Mammary epithelial cell (primary cell): ENCODE data around the gene AP4M1.

Source experiments
- EZH2 ChIP-seq: IDR thresholded peaks from 2 replicates; pipeline ENCODE4 v1.6.1; 2012; ENCODE audit warnings: low read length, inconsistent platforms, borderline replicate concordance
- TF ChIP-seq, protein P1 (sequence below), 2 donors: IDR thresholded peaks in 1 of 2; conservative IDR thresholded peaks in 1 of 2; 2 replicates each; pipeline ENCODE4 v1.5.1; 2011 to 2012; ENCODE audit warnings: inconsistent platforms in 2 of 2, low read length in 2 of 2, mild to moderate bottlenecking in 2 of 2, control low read depth in 1 of 2, low read depth in 1 of 2; ENCODE audit not compliant: insufficient read depth in 1 of 2; ENCODE audit errors: extremely low read depth in 1 of 2

DNA sequence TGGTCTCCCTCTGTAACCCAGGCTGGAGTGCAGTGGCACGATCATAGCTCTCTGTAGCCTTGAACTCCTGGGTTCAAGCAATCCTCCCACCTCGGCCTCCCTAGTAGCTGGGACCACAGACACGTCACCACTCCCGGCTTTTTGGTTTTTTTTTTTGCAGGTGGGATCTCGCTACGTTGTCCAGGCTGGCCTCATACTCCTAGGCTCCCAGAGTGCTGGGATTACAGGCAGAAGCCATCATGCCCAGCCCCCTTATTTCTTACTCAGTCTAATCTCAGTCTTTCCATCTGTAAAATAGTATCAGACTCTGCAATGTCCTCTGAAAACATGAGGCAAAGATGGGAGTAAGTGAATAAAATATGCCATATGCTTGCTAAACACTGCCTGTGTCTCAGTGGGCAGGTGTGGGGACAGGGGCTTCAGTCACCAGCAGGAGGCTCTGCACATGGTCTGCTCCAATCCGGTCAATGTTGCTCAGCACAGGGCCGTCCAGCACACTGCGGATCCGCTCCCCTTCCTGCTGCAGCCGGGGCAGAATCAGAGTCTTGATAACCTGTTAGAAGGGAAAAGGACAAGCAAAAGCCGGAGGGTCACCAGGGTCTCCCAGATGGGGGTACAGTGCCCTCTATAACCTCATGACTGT lies 8.2 kb downstream of the AP4M1 start:
- TF ChIP-seq, protein P1, sequence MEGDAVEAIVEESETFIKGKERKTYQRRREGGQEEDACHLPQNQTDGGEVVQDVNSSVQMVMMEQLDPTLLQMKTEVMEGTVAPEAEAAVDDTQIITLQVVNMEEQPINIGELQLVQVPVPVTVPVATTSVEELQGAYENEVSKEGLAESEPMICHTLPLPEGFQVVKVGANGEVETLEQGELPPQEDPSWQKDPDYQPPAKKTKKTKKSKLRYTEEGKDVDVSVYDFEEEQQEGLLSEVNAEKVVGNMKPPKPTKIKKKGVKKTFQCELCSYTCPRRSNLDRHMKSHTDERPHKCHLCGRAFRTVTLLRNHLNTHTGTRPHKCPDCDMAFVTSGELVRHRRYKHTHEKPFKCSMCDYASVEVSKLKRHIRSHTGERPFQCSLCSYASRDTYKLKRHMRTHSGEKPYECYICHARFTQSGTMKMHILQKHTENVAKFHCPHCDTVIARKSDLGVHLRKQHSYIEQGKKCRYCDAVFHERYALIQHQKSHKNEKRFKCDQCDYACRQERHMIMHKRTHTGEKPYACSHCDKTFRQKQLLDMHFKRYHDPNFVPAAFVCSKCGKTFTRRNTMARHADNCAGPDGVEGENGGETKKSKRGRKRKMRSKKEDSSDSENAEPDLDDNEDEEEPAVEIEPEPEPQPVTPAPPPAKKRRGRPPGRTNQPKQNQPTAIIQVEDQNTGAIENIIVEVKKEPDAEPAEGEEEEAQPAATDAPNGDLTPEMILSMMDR (conservative IDR thresholded peaks at IDR 0.05 in 1 of 2, IDR thresholded peaks at IDR 0.05 in 1 of 2; ENCODE audit: extremely low read depth in 1 of 2, insufficient read depth in 1 of 2, low read depth in 1 of 2, low read length in 2 of 2) = peak in 1 of 2 donors; percentile 2
- no peak for TF ChIP-seq EZH2
